ENCODE measurements around the gene MISP3.
"Not testable (repeated sequence)": the region's sequence is repeated elsewhere in the genome, so short reads cannot be mapped to it uniquely, and the experiment has no call there.

DNA sequence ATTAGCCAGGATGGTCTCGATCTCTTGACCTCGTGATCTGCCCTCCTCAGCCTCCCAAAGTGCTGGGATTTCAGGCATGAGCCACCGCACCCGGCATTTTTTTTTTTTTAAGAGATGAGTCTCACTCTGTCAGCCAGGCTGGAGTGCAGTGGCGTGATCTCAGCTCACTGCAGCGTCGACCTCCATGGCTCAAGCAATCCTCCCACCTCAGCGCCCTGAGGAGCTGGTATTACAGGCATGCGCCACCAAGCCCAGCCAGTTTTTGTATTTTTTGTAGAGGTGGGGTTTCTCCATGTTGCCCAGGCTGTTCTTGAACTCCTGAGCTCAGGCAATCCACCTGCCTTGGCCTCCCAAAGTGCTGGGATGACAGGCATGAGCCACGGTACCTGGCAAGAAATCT is 24.7 kb upstream of the MISP3 start:
- TF ChIP-seq, protein P1, sequence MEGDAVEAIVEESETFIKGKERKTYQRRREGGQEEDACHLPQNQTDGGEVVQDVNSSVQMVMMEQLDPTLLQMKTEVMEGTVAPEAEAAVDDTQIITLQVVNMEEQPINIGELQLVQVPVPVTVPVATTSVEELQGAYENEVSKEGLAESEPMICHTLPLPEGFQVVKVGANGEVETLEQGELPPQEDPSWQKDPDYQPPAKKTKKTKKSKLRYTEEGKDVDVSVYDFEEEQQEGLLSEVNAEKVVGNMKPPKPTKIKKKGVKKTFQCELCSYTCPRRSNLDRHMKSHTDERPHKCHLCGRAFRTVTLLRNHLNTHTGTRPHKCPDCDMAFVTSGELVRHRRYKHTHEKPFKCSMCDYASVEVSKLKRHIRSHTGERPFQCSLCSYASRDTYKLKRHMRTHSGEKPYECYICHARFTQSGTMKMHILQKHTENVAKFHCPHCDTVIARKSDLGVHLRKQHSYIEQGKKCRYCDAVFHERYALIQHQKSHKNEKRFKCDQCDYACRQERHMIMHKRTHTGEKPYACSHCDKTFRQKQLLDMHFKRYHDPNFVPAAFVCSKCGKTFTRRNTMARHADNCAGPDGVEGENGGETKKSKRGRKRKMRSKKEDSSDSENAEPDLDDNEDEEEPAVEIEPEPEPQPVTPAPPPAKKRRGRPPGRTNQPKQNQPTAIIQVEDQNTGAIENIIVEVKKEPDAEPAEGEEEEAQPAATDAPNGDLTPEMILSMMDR (IDR thresholded peaks at IDR 0.05 in 8 of 11, conservative IDR thresholded peaks at IDR 0.05 in 3 of 11) = not testable (repeated sequence)
- TF ChIP-seq POLR2A, POLR2AphosphoS5 (IDR thresholded peaks at IDR 0.05): not testable (repeated sequence)

All from spleen (tissue), 7 donors.